Measurements from ENCODE around the gene ATP1B1. TPM values are rescaled to one million over a fixed set of nuclear protein-coding genes. Genes with fewer than 3 reads are reported as not detected.

ATP1B1 gene
- total and polyA plus RNA-seq, 2 experiments from 2014 or later = 51.0 to 73.4 TPM

DNA sequence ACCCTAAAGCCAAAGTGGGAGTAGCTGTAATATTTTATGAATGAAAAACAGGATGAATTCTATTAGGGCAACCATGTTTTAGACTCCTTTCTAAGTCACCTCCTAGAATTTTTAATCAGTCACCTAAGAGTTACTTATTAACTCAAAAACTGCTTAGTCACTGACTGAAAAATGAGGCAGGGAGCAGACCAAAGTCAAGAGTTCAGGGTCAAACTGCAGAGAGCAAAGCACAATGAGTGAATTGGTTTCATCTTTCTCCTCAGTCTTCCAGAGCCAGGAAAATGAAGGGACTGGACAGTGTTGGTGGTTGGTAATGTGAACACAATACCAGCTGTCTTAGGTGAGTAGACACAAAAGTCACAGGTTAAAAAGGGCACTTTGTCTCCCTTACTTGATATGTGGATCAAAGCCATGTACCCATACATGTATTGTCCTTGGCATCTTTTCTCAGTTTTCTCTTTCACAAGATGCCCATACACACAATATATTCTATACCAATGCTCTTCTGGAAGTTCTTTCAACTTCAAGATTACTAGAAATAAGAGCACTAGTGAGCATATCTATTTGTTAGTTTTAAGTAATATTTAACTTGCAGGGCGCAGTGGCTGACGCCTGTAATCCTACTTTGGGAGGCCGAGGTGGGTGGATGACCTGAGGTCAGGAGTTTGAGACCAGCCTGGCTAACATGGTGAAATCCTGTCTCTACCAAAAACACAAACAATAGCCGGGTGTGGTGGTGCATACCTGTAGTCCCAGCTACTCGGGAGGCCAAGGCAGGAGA is 42.2 kb downstream of the ATP1B1 start:
- no peaks in the 10 kb centered on the region for H3K79me2 ChIP-seq (replicated peaks; ENCODE audit: insufficient read depth)
- Mint-ChIP-seq H3K36me3 (ENCODE audit: low read depth) (no peaks in the 10 kb centered on the region), H3K4me3 (no peak overlapping the region), H3K27ac (peak overlapping the region; percentile 65; the same call in 1 of the 2 replicates), H3K9me3 (no peaks in the 10 kb centered on the region), H3K27me3 (ENCODE audit: insufficient read depth, low read depth, poor library complexity) (no peaks in the 10 kb centered on the region), H3K4me1 (peaks cover 2% of the 10 kb centered on the region; the same call in 1 of the 3 replicates)
- no peak overlapping the region for H2AFZ ChIP-seq
- H3K9me2 ChIP-seq (ENCODE audit: insufficient read depth) = no peaks in the 10 kb centered on the region; the same call in 1 of the 2 replicates
- H3K27me3 ChIP-seq (ENCODE audit: insufficient read depth) = no peaks in the 10 kb centered on the region
- H3F3A ChIP-seq (replicated peaks; ENCODE audit: low read depth) = no peaks in the 10 kb centered on the region
- no peak for DNase-seq (ENCODE audit: low spot score)
- no peak for ATAC-seq
- H4K20me1 ChIP-seq (replicated peaks; ENCODE audit: insufficient read depth) = no peaks in the 10 kb centered on the region
- TF ChIP-seq POLR2AphosphoS5 (IDR thresholded peaks at IDR 0.05; ENCODE audit: low read depth) = no peak
- TF ChIP-seq, protein P1, sequence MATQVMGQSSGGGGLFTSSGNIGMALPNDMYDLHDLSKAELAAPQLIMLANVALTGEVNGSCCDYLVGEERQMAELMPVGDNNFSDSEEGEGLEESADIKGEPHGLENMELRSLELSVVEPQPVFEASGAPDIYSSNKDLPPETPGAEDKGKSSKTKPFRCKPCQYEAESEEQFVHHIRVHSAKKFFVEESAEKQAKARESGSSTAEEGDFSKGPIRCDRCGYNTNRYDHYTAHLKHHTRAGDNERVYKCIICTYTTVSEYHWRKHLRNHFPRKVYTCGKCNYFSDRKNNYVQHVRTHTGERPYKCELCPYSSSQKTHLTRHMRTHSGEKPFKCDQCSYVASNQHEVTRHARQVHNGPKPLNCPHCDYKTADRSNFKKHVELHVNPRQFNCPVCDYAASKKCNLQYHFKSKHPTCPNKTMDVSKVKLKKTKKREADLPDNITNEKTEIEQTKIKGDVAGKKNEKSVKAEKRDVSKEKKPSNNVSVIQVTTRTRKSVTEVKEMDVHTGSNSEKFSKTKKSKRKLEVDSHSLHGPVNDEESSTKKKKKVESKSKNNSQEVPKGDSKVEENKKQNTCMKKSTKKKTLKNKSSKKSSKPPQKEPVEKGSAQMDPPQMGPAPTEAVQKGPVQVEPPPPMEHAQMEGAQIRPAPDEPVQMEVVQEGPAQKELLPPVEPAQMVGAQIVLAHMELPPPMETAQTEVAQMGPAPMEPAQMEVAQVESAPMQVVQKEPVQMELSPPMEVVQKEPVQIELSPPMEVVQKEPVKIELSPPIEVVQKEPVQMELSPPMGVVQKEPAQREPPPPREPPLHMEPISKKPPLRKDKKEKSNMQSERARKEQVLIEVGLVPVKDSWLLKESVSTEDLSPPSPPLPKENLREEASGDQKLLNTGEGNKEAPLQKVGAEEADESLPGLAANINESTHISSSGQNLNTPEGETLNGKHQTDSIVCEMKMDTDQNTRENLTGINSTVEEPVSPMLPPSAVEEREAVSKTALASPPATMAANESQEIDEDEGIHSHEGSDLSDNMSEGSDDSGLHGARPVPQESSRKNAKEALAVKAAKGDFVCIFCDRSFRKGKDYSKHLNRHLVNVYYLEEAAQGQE (IDR thresholded peaks at IDR 0.05; ENCODE audit: unreplicated experiment) = no peak
- no peak overlapping the region for H3K27ac ChIP-seq (ENCODE audit: low read depth)
- H3K4me2 ChIP-seq = no peak overlapping the region
- no peaks in the 10 kb centered on the region for H3K36me3 ChIP-seq (ENCODE audit: insufficient read depth)
- no peaks in the 10 kb centered on the region for H3K4me1 ChIP-seq (ENCODE audit: insufficient read depth)
- H3K4me3 ChIP-seq = no peak overlapping the region

DNA sequence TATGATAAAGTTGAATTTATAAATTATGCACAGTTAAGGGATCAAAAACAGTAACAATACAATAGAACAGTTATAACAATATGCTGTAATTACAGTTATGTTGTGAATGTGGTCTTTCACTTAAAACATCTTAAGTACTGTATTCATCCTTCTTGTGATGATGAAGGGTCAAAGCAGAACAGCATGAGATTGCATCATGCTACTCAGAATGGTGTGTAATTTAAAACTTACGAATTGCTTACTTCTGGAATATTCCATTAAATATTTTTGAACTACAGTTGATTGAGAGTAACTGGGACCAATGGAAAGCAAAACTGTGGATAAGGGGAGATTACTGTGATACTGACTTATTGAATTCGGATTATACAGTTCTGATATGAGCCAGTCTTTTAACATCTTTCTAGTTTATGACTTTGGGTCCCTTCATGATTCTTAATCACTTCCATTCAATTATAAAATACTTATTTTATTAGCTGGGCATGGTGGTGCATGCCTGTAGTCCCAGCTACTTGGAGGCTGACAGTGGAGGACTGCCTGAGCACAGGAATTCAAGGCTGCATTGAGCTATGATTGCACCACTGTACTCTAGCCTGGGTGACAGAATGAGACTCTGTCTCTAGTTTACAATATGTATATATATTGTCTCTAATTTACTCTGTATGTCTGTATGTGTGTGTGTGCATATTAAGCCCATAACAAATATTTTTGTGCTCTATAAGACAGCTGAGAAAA is 43.2 kb downstream of the ATP1B1 start:
- DNase-seq (ENCODE audit: low spot score) (no peak), ATAC-seq (no peak)
- TF ChIP-seq ZNF331 (CRISPR knock-in tag; IDR thresholded peaks at IDR 0.05; ENCODE audit: low read depth) (no peak), NANOG (IDR thresholded peaks at IDR 0.05; ENCODE audit: borderline replicate concordance) (no peak), ZNF114 (CRISPR knock-in tag; IDR thresholded peaks at IDR 0.05) (no peak), JUNB (IDR thresholded peaks at IDR 0.05; ENCODE audit: unreplicated experiment) (no peak)
- TF ChIP-seq, protein P2, sequence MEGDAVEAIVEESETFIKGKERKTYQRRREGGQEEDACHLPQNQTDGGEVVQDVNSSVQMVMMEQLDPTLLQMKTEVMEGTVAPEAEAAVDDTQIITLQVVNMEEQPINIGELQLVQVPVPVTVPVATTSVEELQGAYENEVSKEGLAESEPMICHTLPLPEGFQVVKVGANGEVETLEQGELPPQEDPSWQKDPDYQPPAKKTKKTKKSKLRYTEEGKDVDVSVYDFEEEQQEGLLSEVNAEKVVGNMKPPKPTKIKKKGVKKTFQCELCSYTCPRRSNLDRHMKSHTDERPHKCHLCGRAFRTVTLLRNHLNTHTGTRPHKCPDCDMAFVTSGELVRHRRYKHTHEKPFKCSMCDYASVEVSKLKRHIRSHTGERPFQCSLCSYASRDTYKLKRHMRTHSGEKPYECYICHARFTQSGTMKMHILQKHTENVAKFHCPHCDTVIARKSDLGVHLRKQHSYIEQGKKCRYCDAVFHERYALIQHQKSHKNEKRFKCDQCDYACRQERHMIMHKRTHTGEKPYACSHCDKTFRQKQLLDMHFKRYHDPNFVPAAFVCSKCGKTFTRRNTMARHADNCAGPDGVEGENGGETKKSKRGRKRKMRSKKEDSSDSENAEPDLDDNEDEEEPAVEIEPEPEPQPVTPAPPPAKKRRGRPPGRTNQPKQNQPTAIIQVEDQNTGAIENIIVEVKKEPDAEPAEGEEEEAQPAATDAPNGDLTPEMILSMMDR (conservative IDR thresholded peaks at IDR 0.05; ENCODE audit: low read depth in 2 of 2) = no peak
- TF ChIP-seq, protein P3, sequence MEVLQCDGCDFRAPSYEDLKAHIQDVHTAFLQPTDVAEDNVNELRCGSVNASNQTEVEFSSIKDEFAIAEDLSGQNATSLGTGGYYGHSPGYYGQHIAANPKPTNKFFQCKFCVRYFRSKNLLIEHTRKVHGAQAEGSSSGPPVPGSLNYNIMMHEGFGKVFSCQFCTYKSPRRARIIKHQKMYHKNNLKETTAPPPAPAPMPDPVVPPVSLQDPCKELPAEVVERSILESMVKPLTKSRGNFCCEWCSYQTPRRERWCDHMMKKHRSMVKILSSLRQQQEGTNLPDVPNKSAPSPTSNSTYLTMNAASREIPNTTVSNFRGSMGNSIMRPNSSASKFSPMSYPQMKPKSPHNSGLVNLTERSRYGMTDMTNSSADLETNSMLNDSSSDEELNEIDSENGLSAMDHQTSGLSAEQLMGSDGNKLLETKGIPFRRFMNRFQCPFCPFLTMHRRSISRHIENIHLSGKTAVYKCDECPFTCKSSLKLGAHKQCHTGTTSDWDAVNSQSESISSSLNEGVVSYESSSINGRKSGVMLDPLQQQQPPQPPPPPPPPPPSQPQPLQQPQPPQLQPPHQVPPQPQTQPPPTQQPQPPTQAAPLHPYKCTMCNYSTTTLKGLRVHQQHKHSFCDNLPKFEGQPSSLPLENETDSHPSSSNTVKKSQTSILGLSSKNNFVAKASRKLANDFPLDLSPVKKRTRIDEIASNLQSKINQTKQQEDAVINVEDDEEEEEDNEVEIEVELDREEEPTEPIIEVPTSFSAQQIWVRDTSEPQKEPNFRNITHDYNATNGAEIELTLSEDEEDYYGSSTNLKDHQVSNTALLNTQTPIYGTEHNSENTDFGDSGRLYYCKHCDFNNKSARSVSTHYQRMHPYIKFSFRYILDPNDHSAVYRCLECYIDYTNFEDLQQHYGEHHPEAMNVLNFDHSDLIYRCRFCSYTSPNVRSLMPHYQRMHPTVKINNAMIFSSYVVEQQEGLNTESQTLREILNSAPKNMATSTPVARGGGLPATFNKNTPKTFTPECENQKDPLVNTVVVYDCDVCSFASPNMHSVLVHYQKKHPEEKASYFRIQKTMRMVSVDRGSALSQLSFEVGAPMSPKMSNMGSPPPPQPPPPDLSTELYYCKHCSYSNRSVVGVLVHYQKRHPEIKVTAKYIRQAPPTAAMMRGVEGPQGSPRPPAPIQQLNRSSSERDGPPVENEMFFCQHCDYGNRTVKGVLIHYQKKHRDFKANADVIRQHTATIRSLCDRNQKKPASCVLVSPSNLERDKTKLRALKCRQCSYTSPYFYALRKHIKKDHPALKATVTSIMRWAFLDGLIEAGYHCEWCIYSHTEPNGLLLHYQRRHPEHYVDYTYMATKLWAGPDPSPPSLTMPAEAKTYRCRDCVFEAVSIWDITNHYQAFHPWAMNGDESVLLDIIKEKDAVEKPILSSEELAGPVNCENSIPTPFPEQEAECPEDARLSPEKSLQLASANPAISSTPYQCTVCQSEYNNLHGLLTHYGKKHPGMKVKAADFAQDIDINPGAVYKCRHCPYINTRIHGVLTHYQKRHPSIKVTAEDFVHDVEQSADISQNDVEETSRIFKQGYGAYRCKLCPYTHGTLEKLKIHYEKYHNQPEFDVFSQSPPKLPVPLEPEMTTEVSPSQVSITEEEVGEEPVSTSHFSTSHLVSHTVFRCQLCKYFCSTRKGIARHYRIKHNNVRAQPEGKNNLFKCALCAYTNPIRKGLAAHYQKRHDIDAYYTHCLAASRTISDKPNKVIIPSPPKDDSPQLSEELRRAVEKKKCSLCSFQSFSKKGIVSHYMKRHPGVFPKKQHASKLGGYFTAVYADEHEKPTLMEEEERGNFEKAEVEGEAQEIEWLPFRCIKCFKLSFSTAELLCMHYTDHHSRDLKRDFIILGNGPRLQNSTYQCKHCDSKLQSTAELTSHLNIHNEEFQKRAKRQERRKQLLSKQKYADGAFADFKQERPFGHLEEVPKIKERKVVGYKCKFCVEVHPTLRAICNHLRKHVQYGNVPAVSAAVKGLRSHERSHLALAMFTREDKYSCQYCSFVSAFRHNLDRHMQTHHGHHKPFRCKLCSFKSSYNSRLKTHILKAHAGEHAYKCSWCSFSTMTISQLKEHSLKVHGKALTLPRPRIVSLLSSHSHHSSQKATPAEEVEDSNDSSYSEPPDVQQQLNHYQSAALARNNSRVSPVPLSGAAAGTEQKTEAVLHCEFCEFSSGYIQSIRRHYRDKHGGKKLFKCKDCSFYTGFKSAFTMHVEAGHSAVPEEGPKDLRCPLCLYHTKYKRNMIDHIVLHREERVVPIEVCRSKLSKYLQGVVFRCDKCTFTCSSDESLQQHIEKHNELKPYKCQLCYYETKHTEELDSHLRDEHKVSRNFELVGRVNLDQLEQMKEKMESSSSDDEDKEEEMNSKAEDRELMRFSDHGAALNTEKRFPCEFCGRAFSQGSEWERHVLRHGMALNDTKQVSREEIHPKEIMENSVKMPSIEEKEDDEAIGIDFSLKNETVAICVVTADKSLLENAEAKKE (CRISPR knock-in tag; IDR thresholded peaks at IDR 0.05) = no peak

More for the DNA sequence above, 43.2 kb downstream of the ATP1B1 start:
- no peak overlapping the region for H3K4me3 Mint-ChIP-seq
- no peaks in the 10 kb centered on the region for H3K9me3 Mint-ChIP-seq
- H3K4me2 ChIP-seq = no peak overlapping the region
- no peaks in the 10 kb centered on the region for H3K4me1 ChIP-seq (ENCODE audit: insufficient read depth)
- no peaks in the 10 kb centered on the region for H3K36me3 ChIP-seq (ENCODE audit: insufficient read depth)
- no peaks in the 10 kb centered on the region for H3F3A ChIP-seq (replicated peaks; ENCODE audit: low read depth)
- H3K36me3 Mint-ChIP-seq (ENCODE audit: low read depth) = no peaks in the 10 kb centered on the region
- H3K27me3 Mint-ChIP-seq (ENCODE audit: insufficient read depth, low read depth, poor library complexity) = no peaks in the 10 kb centered on the region
- H3K9me2 ChIP-seq (ENCODE audit: insufficient read depth) = no peaks in the 10 kb centered on the region; the same call in 1 of the 2 replicates
- H3K4me1 Mint-ChIP-seq = peaks cover 2% of the 10 kb centered on the region; the same call in 1 of the 3 replicates
- no peaks in the 10 kb centered on the region for H4K20me1 ChIP-seq (replicated peaks; ENCODE audit: insufficient read depth)
- no peak overlapping the region for H3K27ac Mint-ChIP-seq
- no peaks in the 10 kb centered on the region for H3K27me3 ChIP-seq (ENCODE audit: insufficient read depth)
- no peak overlapping the region for H3K27ac ChIP-seq (ENCODE audit: low read depth)
- H2AFZ ChIP-seq = no peak overlapping the region
- H3K4me3 ChIP-seq = no peak overlapping the region
- no peaks in the 10 kb centered on the region for H3K79me2 ChIP-seq (replicated peaks; ENCODE audit: insufficient read depth)

Data from GM23338 (cell line).